ENCODE measurements around the gene NUBPL.
"Not testable (repeated sequence)": the region's sequence is repeated elsewhere in the genome, so short reads cannot be mapped to it uniquely, and the experiment has no call there.

NUBPL gene

GRCh38 chr14:31884776-31885379 lies 323.7 kb downstream of the NUBPL start:
- DNase-seq, result no peak

- DNase-seq, result no peak
Observed at GRCh38 chr14:31886156-31886835, 325.1 kb downstream of the NUBPL start.

DNA sequence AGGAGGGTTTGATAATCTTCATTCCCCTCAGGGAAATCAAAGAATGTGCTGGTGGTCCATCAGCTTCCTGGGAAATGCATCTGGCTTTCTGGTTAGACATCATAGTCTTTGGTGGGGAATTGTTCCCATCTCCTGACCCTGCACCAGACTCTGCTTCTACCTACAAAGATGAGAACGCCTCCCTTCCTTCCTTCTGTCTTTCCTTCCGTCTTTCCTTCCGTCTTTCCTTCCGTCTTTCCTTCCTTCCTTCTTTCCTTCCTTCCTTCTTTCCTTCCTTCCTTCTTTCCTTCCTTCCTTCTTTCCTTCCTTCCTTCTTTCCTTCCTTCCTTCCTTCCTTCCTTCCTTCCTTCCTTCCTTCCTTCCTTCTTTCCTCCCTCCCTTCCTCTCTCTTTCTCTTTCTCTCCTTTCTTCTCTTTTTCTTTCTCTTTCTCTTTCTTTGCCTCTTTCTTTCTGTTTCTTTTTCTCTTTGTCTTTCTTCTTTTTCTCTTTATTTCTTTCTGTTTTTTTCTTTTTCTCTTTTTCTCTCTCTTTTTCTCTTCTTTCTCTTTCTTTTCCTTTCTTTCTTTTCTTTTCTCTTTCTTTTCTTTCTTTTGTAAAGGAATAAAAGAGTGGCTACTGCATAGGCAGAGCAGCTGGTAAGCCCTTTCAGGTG lies 326.9 kb downstream of the NUBPL start:
- DNase-seq, result no peak

GRCh38 chr14:31889297-31889696 lies 328.1 kb downstream of the NUBPL start:
- no peak for DNase-seq

DNA sequence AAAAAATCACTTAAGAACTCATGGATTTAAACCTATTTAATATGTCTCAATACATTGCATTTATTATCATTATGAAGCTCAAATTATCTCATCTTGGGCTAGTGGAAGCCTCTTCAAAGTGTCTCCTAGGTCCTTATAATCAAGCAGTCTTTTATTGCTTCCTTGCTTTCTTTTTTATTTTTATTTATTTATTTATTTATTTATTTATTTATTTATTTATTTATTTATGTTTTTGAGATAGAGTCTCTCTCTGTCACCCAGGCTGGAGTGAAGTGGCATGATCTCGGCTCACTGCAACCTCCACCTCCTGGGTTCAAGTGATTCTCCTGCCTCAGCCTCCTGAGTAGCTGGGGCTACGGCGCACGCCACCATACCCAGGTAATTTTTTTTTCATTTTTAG lies 329.0 kb downstream of the NUBPL start:
- not testable (repeated sequence) for DNase-seq

GRCh38 chr14:31893221-31893757 lies 332.1 kb downstream of the NUBPL start:
- DNase-seq, result no peak

- DNase-seq, result no peak
Observed at GRCh38 chr14:31894351-31894750, 333.1 kb downstream of the NUBPL start.

DNA sequence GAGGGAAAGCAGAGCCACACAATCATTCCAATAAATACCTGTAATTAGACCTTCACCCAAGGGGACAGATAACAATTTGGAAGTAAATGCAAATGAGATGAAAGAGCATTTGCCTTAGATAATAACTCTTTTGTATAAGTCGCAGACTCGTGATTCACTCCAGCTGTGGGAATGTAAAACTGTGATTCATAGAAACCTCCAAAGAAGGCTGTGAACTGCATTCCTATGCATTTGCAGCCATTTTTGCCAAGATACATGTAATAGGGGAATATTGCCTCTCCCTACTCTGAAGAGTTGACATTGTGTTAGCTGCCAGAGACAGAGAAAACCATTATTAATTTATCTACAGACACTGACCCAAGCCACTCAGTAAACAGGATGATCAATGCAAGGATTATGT lies 334.0 kb downstream of the NUBPL start:
- no peak for DNase-seq

DNA sequence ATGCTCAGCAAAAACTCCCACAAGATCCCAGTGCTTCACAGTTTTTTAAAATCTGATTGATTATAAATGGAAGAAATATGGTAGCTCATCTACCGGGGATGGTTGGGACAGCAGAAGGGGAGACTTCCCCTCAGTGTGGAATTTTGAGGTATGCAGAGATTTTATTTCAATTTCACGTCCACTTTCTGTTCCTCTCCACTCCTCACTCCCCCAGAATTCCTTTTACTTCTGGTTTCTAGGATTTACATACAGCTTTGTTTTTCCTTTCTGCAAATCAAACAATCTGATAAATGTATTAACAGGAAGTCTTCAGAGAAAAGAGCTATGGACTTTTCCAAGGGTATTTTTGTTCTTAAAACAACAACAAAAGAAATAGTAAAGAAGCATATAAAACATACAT lies 334.4 kb downstream of the NUBPL start:
- no peak for DNase-seq

DNA sequence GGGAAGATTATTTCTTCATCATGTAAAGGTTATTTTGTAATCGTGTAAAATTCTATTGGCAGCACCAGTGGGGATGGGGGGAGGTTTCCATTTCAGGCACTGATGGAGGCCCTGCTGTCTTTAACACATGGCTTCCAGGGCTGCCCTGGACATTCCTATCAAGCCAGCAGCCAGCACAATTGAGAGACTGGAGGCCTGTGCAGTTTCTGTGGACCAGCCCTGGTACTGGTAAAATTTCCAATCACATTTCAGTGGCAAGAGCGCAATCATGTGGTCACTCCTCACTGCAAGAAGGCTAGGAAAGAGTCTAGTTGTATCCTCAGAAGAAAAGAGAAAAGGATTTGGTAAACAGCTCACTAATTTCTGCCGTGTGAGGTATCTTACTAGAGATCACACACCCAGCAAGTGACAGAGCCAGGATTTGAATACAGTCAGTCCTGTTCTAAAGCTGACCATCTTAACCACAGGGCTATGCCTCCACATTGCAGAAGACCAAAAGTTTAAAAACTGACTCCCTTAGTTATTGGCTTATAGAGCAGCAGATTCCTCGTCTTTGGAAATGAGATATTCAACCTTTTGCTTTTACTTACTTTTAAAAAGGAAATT lies 336.5 kb downstream of the NUBPL start:
- DNase-seq, result no peak

- DNase-seq, result no peak
Observed at GRCh38 chr14:31898838-31899528, 337.8 kb downstream of the NUBPL start.

DNA sequence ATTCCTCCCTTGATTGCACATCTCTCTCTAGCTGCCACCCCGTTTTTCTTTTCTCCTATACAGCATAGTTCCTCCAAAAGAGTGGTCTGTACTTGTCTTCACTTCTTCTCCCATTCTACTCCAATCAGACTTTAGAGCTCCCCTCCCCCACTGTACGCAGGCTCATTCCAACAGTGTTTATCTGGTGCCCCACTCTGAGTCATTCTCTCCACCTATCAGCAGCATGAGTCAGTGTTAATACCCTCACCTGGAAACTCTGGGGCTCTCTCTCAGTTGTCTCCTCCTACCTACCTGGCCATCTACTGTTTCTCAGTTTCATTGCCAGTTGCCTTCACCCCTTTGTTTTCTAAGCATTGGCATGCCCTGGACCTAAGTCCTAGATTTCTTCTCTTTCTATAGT lies 340.8 kb downstream of the NUBPL start:
- no peak for DNase-seq

GRCh38 chr14:31902945-31903646 lies 341.9 kb downstream of the NUBPL start:
- no peak for DNase-seq

- DNase-seq, result no peak
Observed at GRCh38 chr14:31909977-31910376, 348.8 kb downstream of the NUBPL start.
